Mesothelial cell of epicardium (in vitro differentiated cells): ENCODE measurements around the gene TACR2. TPM values are rescaled to one million over a fixed set of nuclear protein-coding genes. Genes with fewer than 3 reads are reported as not detected.

ENCODE experiments used
- DNase-seq, 2 experiments: peaks; one replicate each; pipeline ENCODE4 v3.0.0; 2021; ENCODE audit warnings: low spot score in 2 of 2; ENCODE audit not compliant: unreplicated experiment in 2 of 2
- H3K27ac Mint-ChIP-seq: 2 replicates; pipeline ENCODE4 v1.8.0; 2021; ENCODE audit warnings: mixed read lengths
- H3K27me3 Mint-ChIP-seq: 2 replicates; pipeline ENCODE4 v1.8.0; 2021; ENCODE audit warnings: low read depth, mixed read lengths
- H3K36me3 Mint-ChIP-seq: 2 replicates; pipeline ENCODE4 v1.8.0; 2021; ENCODE audit warnings: mixed read lengths
- H3K4me1 Mint-ChIP-seq: 2 replicates; pipeline ENCODE4 v1.8.0; 2021; ENCODE audit warnings: mixed read lengths
- H3K4me3 Mint-ChIP-seq: 2 replicates; pipeline ENCODE4 v1.8.0; 2021; ENCODE audit warnings: mild to moderate bottlenecking, moderate library complexity, mixed read lengths
- H3K9me3 Mint-ChIP-seq: 2 replicates; pipeline ENCODE4 v1.8.0; 2021; ENCODE audit warnings: mixed read lengths
- CTCF ChIP-seq: fragments of 200-600 bp; sonication (generic); IDR thresholded peaks from one replicate; pipeline ENCODE4 v1.5.0; 2021; ENCODE audit warnings: antibody characterized with exemption; ENCODE audit not compliant: unreplicated experiment
- total RNA-seq: library from RNA; stranded (reverse); gene quantifications from 3 replicates; pipeline ENCODE4 v1.2.1, GENCODE V29; 2021

The TACR2 gene
- total RNA-seq, 1 donor from 2014 or later = not detected

GRCh38 chr10:69428165-69428564, 11.4 kb upstream of the TACR2 start:
- H3K27me3 Mint-ChIP-seq = peaks cover 2% of the 10 kb centered on the region
- TF ChIP-seq CTCF = no peak
- no peaks in the 10 kb centered on the region for H3K4me1 Mint-ChIP-seq
- DNase-seq = no peak
- H3K27ac Mint-ChIP-seq = no peak overlapping the region
- H3K4me3 Mint-ChIP-seq = no peak overlapping the region
- no peaks in the 10 kb centered on the region for H3K9me3 Mint-ChIP-seq
- no peaks in the 10 kb centered on the region for H3K36me3 Mint-ChIP-seq

- H3K36me3 Mint-ChIP-seq = no peaks in the 10 kb centered on the region
- H3K4me3 Mint-ChIP-seq = no peak overlapping the region
- no peak for TF ChIP-seq CTCF
- no peak for DNase-seq
- no peak overlapping the region for H3K27ac Mint-ChIP-seq
- peaks cover 2% of the 10 kb centered on the region for H3K27me3 Mint-ChIP-seq
- H3K4me1 Mint-ChIP-seq = no peaks in the 10 kb centered on the region
- no peaks in the 10 kb centered on the region for H3K9me3 Mint-ChIP-seq
Observed at GRCh38 chr10:69426376-69426727, 9.6 kb upstream of the TACR2 start.

- no peaks in the 10 kb centered on the region for H3K9me3 Mint-ChIP-seq
- peaks cover 2% of the 10 kb centered on the region for H3K27me3 Mint-ChIP-seq
- H3K27ac Mint-ChIP-seq = no peak overlapping the region
- DNase-seq = no peak
- H3K36me3 Mint-ChIP-seq = no peaks in the 10 kb centered on the region
- TF ChIP-seq CTCF = no peak
- H3K4me3 Mint-ChIP-seq = no peak overlapping the region
- no peaks in the 10 kb centered on the region for H3K4me1 Mint-ChIP-seq
Observed at GRCh38 chr10:69425511-69426298, 9.0 kb upstream of the TACR2 start.

GRCh38 chr10:69425041-69425440, 8.3 kb upstream of the TACR2 start:
- H3K9me3 Mint-ChIP-seq = no peaks in the 10 kb centered on the region
- no peak overlapping the region for H3K27ac Mint-ChIP-seq
- no peaks in the 10 kb centered on the region for H3K36me3 Mint-ChIP-seq
- H3K4me1 Mint-ChIP-seq = no peaks in the 10 kb centered on the region
- DNase-seq = no peak
- H3K4me3 Mint-ChIP-seq = no peak overlapping the region
- TF ChIP-seq CTCF = no peak
- H3K27me3 Mint-ChIP-seq = peaks cover 2% of the 10 kb centered on the region

GRCh38 chr10:69422676-69423075, 6.0 kb upstream of the TACR2 start:
- H3K4me3 Mint-ChIP-seq = no peak overlapping the region
- peaks cover 6% of the 10 kb centered on the region for H3K4me1 Mint-ChIP-seq
- DNase-seq = no peak
- H3K27ac Mint-ChIP-seq = no peak overlapping the region
- no peaks in the 10 kb centered on the region for H3K36me3 Mint-ChIP-seq
- H3K9me3 Mint-ChIP-seq = no peaks in the 10 kb centered on the region
- TF ChIP-seq CTCF = no peak
- peaks cover 2% of the 10 kb centered on the region for H3K27me3 Mint-ChIP-seq
